Measurements from ENCODE around the gene PATJ. TPM values are rescaled to one million over a fixed set of nuclear protein-coding genes. Genes with fewer than 3 reads are reported as not detected.
A peak's percentile ranks its signal among the peaks of the same experiment; 100 is the strongest.

Gene PATJ
- total RNA-seq, 1 experiment from 2014 or later: 57.9 TPM

DNA sequence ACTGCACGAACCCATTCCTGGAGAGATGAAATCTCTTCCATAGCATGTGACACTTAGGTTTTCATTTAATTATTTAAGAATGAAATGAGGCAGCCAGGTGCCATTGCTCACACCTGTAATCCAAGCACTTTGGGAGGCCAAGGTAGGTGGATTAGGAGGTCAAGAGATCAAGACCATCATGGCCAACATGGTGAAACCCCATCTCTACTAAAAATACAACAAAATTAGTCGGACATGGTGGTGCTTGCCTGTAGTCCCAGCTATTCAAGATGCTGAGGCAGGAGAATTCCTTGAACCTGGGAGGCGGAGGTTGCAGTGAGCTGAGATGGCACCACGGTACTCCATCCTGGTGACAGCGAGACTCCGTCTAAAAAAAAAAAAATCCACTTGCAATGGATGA is 470.1 kb downstream of the PATJ start (continued):
- TF ChIP-seq, protein P1, sequence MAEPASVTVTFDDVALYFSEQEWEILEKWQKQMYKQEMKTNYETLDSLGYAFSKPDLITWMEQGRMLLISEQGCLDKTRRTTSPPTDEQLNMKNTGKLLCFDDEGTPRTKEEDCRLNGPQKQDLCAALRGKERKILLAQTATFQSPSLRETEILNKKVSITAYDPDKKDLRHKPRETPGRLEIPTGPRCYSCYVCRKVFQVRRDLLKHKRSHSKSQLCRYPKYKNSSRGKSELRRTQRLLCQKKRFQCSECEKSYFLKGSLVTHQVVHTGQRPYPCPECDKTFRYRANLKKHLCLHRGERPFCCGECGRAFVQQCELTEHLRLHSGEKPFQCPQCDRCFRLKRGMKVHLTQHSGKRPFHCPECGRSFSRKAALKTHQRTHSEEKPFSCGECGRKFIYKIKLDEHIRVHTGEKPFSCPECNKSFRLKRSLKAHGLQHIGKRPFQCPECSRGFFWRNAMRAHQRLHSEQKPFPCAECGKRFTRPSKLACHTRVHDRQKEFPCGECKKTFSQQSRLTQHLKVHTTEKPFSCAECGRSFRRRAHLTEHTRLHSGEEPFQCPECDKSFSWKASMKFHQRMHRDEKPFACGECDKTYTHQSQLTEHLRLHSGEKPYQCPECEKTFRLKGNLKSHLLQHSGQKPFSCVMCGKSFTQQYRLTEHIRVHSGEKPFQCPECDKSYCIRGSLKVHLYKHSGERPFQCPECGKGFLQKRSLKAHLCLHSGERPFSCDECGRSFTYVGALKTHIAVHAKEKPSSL (CRISPR knock-in tag; conservative IDR thresholded peaks at IDR 0.05): peak; percentile 94
- TF ChIP-seq, protein P2, sequence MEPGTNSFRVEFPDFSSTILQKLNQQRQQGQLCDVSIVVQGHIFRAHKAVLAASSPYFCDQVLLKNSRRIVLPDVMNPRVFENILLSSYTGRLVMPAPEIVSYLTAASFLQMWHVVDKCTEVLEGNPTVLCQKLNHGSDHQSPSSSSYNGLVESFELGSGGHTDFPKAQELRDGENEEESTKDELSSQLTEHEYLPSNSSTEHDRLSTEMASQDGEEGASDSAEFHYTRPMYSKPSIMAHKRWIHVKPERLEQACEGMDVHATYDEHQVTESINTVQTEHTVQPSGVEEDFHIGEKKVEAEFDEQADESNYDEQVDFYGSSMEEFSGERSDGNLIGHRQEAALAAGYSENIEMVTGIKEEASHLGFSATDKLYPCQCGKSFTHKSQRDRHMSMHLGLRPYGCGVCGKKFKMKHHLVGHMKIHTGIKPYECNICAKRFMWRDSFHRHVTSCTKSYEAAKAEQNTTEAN (CRISPR knock-in tag; IDR thresholded peaks at IDR 0.05): no peak
- TF ChIP-seq NR3C1 (CRISPR knock-in tag; conservative IDR thresholded peaks at IDR 0.05; ENCODE audit: low read depth) (no peak), FOXP1 (CRISPR knock-in tag; IDR thresholded peaks at IDR 0.05; ENCODE audit: borderline replicate concordance) (no peak), JUN (CRISPR knock-in tag; IDR thresholded peaks at IDR 0.05) (no peak), OVOL2 (CRISPR knock-in tag; IDR thresholded peaks at IDR 0.05; ENCODE audit: borderline replicate concordance) (no peak), MYBL2 (CRISPR knock-in tag; IDR thresholded peaks at IDR 0.05) (no peak), TEAD1 (CRISPR knock-in tag; IDR thresholded peaks at IDR 0.05) (peak; percentile 36; the same call in 1 of the 2 replicates), ZNF317 (CRISPR knock-in tag; IDR thresholded peaks at IDR 0.05; ENCODE audit: borderline replicate concordance, low read depth) (no peak)
- TF ChIP-seq, protein P3, sequence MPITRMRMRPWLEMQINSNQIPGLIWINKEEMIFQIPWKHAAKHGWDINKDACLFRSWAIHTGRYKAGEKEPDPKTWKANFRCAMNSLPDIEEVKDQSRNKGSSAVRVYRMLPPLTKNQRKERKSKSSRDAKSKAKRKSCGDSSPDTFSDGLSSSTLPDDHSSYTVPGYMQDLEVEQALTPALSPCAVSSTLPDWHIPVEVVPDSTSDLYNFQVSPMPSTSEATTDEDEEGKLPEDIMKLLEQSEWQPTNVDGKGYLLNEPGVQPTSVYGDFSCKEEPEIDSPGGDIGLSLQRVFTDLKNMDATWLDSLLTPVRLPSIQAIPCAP (CRISPR knock-in tag; IDR thresholded peaks at IDR 0.05): no peak
- TF ChIP-seq, protein P4, sequence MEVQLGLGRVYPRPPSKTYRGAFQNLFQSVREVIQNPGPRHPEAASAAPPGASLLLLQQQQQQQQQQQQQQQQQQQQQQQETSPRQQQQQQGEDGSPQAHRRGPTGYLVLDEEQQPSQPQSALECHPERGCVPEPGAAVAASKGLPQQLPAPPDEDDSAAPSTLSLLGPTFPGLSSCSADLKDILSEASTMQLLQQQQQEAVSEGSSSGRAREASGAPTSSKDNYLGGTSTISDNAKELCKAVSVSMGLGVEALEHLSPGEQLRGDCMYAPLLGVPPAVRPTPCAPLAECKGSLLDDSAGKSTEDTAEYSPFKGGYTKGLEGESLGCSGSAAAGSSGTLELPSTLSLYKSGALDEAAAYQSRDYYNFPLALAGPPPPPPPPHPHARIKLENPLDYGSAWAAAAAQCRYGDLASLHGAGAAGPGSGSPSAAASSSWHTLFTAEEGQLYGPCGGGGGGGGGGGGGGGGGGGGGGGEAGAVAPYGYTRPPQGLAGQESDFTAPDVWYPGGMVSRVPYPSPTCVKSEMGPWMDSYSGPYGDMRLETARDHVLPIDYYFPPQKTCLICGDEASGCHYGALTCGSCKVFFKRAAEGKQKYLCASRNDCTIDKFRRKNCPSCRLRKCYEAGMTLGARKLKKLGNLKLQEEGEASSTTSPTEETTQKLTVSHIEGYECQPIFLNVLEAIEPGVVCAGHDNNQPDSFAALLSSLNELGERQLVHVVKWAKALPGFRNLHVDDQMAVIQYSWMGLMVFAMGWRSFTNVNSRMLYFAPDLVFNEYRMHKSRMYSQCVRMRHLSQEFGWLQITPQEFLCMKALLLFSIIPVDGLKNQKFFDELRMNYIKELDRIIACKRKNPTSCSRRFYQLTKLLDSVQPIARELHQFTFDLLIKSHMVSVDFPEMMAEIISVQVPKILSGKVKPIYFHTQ (CRISPR knock-in tag; IDR thresholded peaks at IDR 0.05): 0 out of 2 replicates have a peak, but pooled peaks have one; percentile 65
- TF ChIP-seq, protein P5, sequence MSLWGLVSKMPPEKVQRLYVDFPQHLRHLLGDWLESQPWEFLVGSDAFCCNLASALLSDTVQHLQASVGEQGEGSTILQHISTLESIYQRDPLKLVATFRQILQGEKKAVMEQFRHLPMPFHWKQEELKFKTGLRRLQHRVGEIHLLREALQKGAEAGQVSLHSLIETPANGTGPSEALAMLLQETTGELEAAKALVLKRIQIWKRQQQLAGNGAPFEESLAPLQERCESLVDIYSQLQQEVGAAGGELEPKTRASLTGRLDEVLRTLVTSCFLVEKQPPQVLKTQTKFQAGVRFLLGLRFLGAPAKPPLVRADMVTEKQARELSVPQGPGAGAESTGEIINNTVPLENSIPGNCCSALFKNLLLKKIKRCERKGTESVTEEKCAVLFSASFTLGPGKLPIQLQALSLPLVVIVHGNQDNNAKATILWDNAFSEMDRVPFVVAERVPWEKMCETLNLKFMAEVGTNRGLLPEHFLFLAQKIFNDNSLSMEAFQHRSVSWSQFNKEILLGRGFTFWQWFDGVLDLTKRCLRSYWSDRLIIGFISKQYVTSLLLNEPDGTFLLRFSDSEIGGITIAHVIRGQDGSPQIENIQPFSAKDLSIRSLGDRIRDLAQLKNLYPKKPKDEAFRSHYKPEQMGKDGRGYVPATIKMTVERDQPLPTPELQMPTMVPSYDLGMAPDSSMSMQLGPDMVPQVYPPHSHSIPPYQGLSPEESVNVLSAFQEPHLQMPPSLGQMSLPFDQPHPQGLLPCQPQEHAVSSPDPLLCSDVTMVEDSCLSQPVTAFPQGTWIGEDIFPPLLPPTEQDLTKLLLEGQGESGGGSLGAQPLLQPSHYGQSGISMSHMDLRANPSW (CRISPR knock-in tag; conservative IDR thresholded peaks at IDR 0.05; ENCODE audit: low read depth): no peak
- TF ChIP-seq, protein P6, sequence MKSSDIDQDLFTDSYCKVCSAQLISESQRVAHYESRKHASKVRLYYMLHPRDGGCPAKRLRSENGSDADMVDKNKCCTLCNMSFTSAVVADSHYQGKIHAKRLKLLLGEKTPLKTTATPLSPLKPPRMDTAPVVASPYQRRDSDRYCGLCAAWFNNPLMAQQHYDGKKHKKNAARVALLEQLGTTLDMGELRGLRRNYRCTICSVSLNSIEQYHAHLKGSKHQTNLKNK (CRISPR knock-in tag; IDR thresholded peaks at IDR 0.05): peak; percentile 65; the same call in 1 of the 2 replicates
- TF ChIP-seq, protein P7, sequence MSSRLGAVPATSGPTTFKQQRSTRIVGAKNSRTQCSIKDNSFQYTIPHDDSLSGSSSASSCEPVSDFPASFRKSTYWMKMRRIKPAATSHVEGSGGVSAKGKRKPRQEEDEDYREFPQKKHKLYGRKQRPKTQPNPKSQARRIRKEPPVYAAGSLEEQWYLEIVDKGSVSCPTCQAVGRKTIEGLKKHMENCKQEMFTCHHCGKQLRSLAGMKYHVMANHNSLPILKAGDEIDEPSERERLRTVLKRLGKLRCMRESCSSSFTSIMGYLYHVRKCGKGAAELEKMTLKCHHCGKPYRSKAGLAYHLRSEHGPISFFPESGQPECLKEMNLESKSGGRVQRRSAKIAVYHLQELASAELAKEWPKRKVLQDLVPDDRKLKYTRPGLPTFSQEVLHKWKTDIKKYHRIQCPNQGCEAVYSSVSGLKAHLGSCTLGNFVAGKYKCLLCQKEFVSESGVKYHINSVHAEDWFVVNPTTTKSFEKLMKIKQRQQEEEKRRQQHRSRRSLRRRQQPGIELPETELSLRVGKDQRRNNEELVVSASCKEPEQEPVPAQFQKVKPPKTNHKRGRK (CRISPR knock-in tag; IDR thresholded peaks at IDR 0.05; ENCODE audit: borderline replicate concordance): no peak
- TF ChIP-seq, protein P8, sequence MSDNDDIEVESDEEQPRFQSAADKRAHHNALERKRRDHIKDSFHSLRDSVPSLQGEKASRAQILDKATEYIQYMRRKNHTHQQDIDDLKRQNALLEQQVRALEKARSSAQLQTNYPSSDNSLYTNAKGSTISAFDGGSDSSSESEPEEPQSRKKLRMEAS (CRISPR knock-in tag; IDR thresholded peaks at IDR 0.05): no peak
- TF ChIP-seq, protein P9, sequence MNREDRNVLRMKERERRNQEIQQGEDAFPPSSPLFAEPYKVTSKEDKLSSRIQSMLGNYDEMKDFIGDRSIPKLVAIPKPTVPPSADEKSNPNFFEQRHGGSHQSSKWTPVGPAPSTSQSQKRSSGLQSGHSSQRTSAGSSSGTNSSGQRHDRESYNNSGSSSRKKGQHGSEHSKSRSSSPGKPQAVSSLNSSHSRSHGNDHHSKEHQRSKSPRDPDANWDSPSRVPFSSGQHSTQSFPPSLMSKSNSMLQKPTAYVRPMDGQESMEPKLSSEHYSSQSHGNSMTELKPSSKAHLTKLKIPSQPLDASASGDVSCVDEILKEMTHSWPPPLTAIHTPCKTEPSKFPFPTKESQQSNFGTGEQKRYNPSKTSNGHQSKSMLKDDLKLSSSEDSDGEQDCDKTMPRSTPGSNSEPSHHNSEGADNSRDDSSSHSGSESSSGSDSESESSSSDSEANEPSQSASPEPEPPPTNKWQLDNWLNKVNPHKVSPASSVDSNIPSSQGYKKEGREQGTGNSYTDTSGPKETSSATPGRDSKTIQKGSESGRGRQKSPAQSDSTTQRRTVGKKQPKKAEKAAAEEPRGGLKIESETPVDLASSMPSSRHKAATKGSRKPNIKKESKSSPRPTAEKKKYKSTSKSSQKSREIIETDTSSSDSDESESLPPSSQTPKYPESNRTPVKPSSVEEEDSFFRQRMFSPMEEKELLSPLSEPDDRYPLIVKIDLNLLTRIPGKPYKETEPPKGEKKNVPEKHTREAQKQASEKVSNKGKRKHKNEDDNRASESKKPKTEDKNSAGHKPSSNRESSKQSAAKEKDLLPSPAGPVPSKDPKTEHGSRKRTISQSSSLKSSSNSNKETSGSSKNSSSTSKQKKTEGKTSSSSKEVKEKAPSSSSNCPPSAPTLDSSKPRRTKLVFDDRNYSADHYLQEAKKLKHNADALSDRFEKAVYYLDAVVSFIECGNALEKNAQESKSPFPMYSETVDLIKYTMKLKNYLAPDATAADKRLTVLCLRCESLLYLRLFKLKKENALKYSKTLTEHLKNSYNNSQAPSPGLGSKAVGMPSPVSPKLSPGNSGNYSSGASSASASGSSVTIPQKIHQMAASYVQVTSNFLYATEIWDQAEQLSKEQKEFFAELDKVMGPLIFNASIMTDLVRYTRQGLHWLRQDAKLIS (CRISPR knock-in tag; IDR thresholded peaks at IDR 0.05; ENCODE audit: borderline replicate concordance): no peak
- TF ChIP-seq, protein P10, sequence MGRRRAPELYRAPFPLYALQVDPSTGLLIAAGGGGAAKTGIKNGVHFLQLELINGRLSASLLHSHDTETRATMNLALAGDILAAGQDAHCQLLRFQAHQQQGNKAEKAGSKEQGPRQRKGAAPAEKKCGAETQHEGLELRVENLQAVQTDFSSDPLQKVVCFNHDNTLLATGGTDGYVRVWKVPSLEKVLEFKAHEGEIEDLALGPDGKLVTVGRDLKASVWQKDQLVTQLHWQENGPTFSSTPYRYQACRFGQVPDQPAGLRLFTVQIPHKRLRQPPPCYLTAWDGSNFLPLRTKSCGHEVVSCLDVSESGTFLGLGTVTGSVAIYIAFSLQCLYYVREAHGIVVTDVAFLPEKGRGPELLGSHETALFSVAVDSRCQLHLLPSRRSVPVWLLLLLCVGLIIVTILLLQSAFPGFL (CRISPR knock-in tag; IDR thresholded peaks at IDR 0.05; ENCODE audit: borderline replicate concordance): peak; percentile 51; the same call in 1 of the 2 replicates
- TF ChIP-seq, protein P11, sequence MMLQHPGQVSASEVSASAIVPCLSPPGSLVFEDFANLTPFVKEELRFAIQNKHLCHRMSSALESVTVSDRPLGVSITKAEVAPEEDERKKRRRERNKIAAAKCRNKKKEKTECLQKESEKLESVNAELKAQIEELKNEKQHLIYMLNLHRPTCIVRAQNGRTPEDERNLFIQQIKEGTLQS (CRISPR knock-in tag; conservative IDR thresholded peaks at IDR 0.05): no peak
- TF ChIP-seq, protein P12, sequence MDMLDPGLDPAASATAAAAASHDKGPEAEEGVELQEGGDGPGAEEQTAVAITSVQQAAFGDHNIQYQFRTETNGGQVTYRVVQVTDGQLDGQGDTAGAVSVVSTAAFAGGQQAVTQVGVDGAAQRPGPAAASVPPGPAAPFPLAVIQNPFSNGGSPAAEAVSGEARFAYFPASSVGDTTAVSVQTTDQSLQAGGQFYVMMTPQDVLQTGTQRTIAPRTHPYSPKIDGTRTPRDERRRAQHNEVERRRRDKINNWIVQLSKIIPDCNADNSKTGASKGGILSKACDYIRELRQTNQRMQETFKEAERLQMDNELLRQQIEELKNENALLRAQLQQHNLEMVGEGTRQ (CRISPR knock-in tag; IDR thresholded peaks at IDR 0.05): no peak

Data from WTC11 (cell line).